KMS-11 (cell line): ENCODE results near the gene UBL4B.

Source experiments
- H2AFZ ChIP-seq: fragments of 200-600 bp; sonication (generic); 2 replicates; pipeline ENCODE4 v1.6.1; 2016; ENCODE audit warnings: antibody characterized with exemption, mixed run types, low read depth
- H3K27ac ChIP-seq: fragments of 200-600 bp; sonication (generic); 2 replicates; pipeline ENCODE4 v1.6.1; 2016; ENCODE audit warnings: mild to moderate bottlenecking, mixed run types
- H3K27me3 ChIP-seq: fragments of 200-600 bp; sonication (generic); 2 replicates; pipeline ENCODE4 v1.6.1; 2017; ENCODE audit warnings: mild to moderate bottlenecking, low read depth, mixed run types, moderate library complexity; ENCODE audit not compliant: insufficient read depth
- H3K36me3 ChIP-seq: fragments of 200-600 bp; sonication (generic); 2 replicates; pipeline ENCODE4 v1.6.1; 2017; ENCODE audit warnings: mild to moderate bottlenecking, mixed run types; ENCODE audit not compliant: insufficient read depth
- H3K4me1 ChIP-seq: fragments of 200-600 bp; sonication (generic); 2 replicates; pipeline ENCODE4 v1.6.1; 2016; ENCODE audit warnings: mild to moderate bottlenecking, low read depth, mixed run types; ENCODE audit not compliant: poor library complexity, severe bottlenecking
- H3K4me2 ChIP-seq: fragments of 200-600 bp; sonication (generic); 2 replicates; pipeline ENCODE4 v1.7.0; 2016; ENCODE audit warnings: mild to moderate bottlenecking, mixed run types
- H3K4me3 ChIP-seq: fragments of 200-600 bp; sonication (generic); IDR thresholded peaks from 2 replicates; pipeline ENCODE4 v1.6.1; 2017; ENCODE audit warnings: low read depth, low read length, mixed read lengths; ENCODE audit not compliant: insufficient read depth
- H3K79me2 ChIP-seq: fragments of 200-600 bp; sonication (generic); 2 replicates; pipeline ENCODE4 v1.6.1; 2016; ENCODE audit warnings: low read depth, mixed run types; ENCODE audit not compliant: insufficient read depth
- H3K9ac ChIP-seq: fragments of 200-600 bp; sonication (generic); 2 replicates; pipeline ENCODE4 v1.6.1; 2016; ENCODE audit warnings: mild to moderate bottlenecking, mixed run types
- H4K20me1 ChIP-seq: fragments of 200-600 bp; sonication (generic); 2 replicates; pipeline ENCODE4 v1.6.1; 2016; ENCODE audit warnings: mild to moderate bottlenecking, mixed run types; ENCODE audit not compliant: insufficient read depth
- TF ChIP-seq, protein P1 (sequence below): fragments of 200-600 bp; sonication (generic); conservative IDR thresholded peaks from 2 replicates; pipeline ENCODE4 v1.6.1; 2017; ENCODE audit warnings: low read depth, mild to moderate bottlenecking, antibody characterized with exemption, low read length, moderate library complexity, mixed read lengths

Gene UBL4B

DNA sequence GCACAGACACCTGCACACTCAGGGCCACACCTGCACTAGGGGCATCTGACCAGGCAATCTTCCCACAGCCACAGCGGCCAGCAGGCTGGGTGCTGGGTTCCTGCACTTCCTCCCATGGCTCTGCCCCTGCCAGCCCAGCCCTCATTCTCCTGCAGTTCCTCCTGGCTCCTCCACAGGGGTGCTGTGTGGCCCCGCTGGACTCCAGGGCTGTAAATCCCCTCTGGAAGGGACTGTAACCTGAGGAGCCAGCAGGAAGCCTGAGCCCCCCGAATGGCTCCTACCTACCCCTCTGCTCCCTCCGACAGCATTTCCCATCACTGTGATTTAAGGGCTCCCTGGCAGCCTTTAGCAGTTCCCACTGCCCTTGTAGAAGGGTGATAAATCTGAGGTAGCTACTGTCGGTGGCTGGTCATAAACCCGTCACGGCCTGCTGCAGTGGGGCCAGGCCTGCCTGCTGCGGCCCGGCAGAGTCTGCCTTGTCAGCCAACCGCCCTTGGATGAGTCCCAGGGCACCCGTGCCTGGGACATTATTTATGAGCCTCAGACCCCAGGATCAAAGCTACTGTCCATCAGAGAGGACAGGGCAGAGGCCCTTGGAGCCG is 8.8 kb downstream of the UBL4B start:
- H4K20me1 ChIP-seq, result no peaks in the 10 kb centered on the region
- no peak overlapping the region for H2AFZ ChIP-seq
- no peak overlapping the region for H3K9ac ChIP-seq
- H3K4me1 ChIP-seq, result no peaks in the 10 kb centered on the region
- no peak overlapping the region for H3K4me3 ChIP-seq
- TF ChIP-seq, protein P1, sequence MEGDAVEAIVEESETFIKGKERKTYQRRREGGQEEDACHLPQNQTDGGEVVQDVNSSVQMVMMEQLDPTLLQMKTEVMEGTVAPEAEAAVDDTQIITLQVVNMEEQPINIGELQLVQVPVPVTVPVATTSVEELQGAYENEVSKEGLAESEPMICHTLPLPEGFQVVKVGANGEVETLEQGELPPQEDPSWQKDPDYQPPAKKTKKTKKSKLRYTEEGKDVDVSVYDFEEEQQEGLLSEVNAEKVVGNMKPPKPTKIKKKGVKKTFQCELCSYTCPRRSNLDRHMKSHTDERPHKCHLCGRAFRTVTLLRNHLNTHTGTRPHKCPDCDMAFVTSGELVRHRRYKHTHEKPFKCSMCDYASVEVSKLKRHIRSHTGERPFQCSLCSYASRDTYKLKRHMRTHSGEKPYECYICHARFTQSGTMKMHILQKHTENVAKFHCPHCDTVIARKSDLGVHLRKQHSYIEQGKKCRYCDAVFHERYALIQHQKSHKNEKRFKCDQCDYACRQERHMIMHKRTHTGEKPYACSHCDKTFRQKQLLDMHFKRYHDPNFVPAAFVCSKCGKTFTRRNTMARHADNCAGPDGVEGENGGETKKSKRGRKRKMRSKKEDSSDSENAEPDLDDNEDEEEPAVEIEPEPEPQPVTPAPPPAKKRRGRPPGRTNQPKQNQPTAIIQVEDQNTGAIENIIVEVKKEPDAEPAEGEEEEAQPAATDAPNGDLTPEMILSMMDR, result no peak
- no peaks in the 10 kb centered on the region for H3K79me2 ChIP-seq
- H3K27me3 ChIP-seq, result no peaks in the 10 kb centered on the region
- no peak overlapping the region for H3K27ac ChIP-seq
- no peak overlapping the region for H3K4me2 ChIP-seq
- no peaks in the 10 kb centered on the region for H3K36me3 ChIP-seq

DNA sequence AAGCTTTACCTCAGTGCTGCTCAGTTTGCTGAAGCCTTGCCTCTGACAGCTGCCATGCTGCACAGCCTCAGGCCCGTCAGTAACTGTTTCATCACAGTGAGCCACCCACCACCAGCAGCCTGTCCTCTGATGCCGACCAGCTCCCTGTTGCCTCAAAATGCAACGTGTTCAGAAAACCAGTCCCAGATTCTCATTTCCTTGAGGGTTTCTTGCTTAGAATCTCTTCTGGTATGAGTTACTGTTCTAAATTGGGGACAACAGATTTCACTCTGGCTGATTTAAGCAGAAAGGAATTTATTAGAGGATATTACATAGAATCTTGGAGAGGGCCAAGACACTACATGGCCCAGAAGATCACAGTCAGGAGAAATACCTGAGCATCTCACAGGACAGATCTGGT is 11.0 kb downstream of the UBL4B start:
- no peak overlapping the region for H3K27ac ChIP-seq
- H3K36me3 ChIP-seq, result no peaks in the 10 kb centered on the region
- no peaks in the 10 kb centered on the region for H3K4me1 ChIP-seq
- H3K79me2 ChIP-seq, result no peaks in the 10 kb centered on the region
- no peaks in the 10 kb centered on the region for H3K27me3 ChIP-seq
- no peak overlapping the region for H3K4me3 ChIP-seq
- no peak overlapping the region for H3K9ac ChIP-seq
- no peaks in the 10 kb centered on the region for H4K20me1 ChIP-seq
- no peak overlapping the region for H3K4me2 ChIP-seq
- TF ChIP-seq, protein P1, result no peak
- no peak overlapping the region for H2AFZ ChIP-seq

DNA sequence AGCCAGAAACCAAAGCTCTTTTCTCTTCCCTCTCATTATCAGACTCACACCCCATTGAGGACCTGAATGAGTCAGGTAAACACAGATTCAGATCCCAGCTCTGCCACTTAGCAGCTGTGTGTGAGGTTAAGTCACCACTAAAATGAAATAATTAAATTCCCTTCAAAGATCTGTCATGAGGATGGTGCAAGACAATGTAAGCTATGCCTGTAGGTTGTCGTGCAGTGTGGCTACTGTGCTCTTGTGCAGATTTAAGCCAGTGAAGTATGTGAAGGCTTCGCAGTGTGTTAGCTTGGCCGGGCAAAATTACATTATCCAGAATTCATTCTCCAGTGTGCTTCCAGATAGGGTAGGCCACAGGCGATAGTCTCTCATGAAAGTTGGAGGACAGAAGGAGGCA is 13.6 kb downstream of the UBL4B start:
- H3K36me3 ChIP-seq, result no peaks in the 10 kb centered on the region
- no peak overlapping the region for H3K27ac ChIP-seq
- H2AFZ ChIP-seq, result no peak overlapping the region
- no peaks in the 10 kb centered on the region for H3K4me1 ChIP-seq
- H4K20me1 ChIP-seq, result no peaks in the 10 kb centered on the region
- TF ChIP-seq, protein P1, result no peak
- no peaks in the 10 kb centered on the region for H3K79me2 ChIP-seq
- no peak overlapping the region for H3K4me2 ChIP-seq
- H3K9ac ChIP-seq, result no peak overlapping the region
- no peak overlapping the region for H3K4me3 ChIP-seq
- no peaks in the 10 kb centered on the region for H3K27me3 ChIP-seq

DNA sequence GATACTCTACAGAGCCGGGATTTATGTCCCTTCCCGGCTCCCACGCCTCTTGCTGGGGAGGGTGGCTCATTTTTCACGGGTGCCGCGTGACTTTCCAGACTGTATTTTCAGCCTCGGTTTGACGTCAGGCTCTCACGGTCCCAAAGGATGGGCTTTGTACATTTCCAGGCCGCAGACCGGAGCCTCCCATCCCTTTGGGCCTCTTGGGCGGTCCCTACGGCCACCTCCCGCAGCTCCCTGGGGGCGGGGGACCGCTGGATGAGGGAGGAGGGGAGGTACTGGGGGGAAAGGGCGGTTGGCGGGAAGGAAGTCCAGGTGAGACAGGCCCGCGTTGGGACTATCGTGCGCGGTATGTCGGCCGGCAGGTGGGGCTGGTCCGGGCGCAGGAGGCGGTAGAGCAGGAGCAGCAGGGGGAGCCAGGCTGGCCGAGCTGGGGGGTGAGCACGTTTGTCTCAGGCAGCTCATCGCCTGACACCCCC is 17.9 kb downstream of the UBL4B start:
- Histone ChIP-seq H2AFZ (no peak overlapping the region), H4K20me1 (no peaks in the 10 kb centered on the region), H3K4me2 (no peak overlapping the region), H3K4me3 (no peak overlapping the region), H3K27ac (no peak overlapping the region), H3K4me1 (no peaks in the 10 kb centered on the region), H3K36me3 (no peaks in the 10 kb centered on the region), H3K79me2 (no peaks in the 10 kb centered on the region), H3K27me3 (no peaks in the 10 kb centered on the region), H3K9ac (no peak overlapping the region)
- TF ChIP-seq, protein P1, result no peak
